Gastrocnemius medialis (tissue), 4 donors: ENCODE results near the gene DCHS1.

Source experiments
- POLR2A ChIP-seq, 2 donors: fragments of 450-650 bp; IDR thresholded peaks; one replicate each; pipeline ENCODE4 v1.6.1; 2017; ENCODE audit warnings: antibody characterized with exemption in 2 of 2, mild to moderate bottlenecking in 2 of 2, moderate library complexity in 2 of 2
- TF ChIP-seq, protein P1 (sequence below), 5 experiments: fragments of 450-650 bp in 3 of 5; fragments of 200-600 bp in 2 of 5; sonication (generic) in 2 of 5; IDR thresholded peaks in 4 of 5; conservative IDR thresholded peaks in 1 of 5; 1 replicate in 4 of 5; 2 replicates in 1 of 5; pipeline ENCODE4 v1.5.1; 2016 to 2019; ENCODE audit warnings: antibody characterized with exemption in 5 of 5, mild to moderate bottlenecking in 3 of 5, moderate library complexity in 3 of 5

DNA sequence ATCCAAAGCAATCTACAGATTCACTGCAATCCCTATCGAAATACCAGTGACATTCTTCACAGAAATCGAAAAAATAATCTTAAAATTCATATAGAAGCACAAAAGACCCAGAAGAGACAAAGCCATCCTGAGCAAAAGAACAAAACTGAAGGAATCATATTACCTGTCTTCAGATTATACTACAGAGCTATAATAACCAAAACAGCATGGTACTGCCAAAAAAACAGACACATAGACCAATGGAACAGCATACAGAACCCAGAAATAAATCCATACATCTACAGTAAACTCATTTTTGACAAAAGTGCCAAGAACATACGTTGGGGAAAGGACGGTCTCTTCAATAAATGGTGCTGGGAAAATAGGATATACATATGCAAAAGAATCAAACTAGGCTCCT lies 71.1 kb downstream of the DCHS1 start:
- TF ChIP-seq, protein P1, sequence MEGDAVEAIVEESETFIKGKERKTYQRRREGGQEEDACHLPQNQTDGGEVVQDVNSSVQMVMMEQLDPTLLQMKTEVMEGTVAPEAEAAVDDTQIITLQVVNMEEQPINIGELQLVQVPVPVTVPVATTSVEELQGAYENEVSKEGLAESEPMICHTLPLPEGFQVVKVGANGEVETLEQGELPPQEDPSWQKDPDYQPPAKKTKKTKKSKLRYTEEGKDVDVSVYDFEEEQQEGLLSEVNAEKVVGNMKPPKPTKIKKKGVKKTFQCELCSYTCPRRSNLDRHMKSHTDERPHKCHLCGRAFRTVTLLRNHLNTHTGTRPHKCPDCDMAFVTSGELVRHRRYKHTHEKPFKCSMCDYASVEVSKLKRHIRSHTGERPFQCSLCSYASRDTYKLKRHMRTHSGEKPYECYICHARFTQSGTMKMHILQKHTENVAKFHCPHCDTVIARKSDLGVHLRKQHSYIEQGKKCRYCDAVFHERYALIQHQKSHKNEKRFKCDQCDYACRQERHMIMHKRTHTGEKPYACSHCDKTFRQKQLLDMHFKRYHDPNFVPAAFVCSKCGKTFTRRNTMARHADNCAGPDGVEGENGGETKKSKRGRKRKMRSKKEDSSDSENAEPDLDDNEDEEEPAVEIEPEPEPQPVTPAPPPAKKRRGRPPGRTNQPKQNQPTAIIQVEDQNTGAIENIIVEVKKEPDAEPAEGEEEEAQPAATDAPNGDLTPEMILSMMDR (IDR thresholded peaks at IDR 0.05 in 4 of 5, conservative IDR thresholded peaks at IDR 0.05 in 1 of 5) = no peak
- no peak for TF ChIP-seq POLR2A (IDR thresholded peaks at IDR 0.05)
